Mammary microvascular endothelial cell (primary cell): ENCODE data around the gene HSD17B1. TPM values are rescaled to one million over a fixed set of nuclear protein-coding genes. Genes with fewer than 3 reads are reported as not detected.

ENCODE experiments used
- total RNA-seq: library from RNA; depleted of rRNA; stranded (reverse); fragments of >200 nt; gene quantifications from 2 replicates; pipeline ENCODE4 v1.2.3, GENCODE V29; 2015

Gene HSD17B1, protein sequence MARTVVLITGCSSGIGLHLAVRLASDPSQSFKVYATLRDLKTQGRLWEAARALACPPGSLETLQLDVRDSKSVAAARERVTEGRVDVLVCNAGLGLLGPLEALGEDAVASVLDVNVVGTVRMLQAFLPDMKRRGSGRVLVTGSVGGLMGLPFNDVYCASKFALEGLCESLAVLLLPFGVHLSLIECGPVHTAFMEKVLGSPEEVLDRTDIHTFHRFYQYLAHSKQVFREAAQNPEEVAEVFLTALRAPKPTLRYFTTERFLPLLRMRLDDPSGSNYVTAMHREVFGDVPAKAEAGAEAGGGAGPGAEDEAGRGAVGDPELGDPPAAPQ
- 0.05 TPM in 1 of 2 replicates, not detected in the other for total RNA-seq

DNA sequence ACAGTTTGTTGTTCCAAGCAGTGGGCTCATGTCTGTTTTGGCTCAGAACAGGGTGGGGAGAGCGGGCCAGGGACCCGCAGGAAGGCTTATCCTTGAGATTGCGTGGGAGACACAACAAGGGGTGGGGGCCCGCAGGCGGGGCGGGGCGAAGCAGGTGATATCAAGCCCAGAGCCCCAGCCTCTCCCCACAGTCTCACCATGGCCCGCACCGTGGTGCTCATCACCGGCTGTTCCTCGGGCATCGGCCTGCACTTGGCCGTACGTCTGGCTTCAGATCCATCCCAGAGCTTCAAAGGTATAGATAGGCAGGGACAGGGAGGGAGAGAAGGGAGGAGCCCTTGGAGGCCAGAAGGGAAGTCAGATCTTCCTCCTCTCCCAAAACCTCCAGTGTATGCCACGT, at the start of gene HSD17B1:
Gene HSD17B1 (plus strand): TSS at position 188 of the 400 bp plus-strand sequence. CDS start 11 bp downstream, at position 199.

GRCh38 chr17:42536048-42536371, 16.7 kb upstream of the HSD17B1 start, which contains the start of gene NAGLU:
NAGLU (plus strand) TSS chr17:42536241; CDS start chr17:42536273, 32 bp downstream.

GRCh38 chr17:42561897-42562387, 9.2 kb downstream of the HSD17B1 start, which contains the start of gene COASY:
COASY (plus strand) TSS chr17:42562148; CDS start chr17:42562623, 475 bp downstream.

GRCh38 chr17:42566883-42567573, 14.3 kb downstream of the HSD17B1 start, which contains the start of gene MLX:
MLX (plus strand) TSS chr17:42567100; CDS start chr17:42567125, 25 bp downstream.

DNA sequence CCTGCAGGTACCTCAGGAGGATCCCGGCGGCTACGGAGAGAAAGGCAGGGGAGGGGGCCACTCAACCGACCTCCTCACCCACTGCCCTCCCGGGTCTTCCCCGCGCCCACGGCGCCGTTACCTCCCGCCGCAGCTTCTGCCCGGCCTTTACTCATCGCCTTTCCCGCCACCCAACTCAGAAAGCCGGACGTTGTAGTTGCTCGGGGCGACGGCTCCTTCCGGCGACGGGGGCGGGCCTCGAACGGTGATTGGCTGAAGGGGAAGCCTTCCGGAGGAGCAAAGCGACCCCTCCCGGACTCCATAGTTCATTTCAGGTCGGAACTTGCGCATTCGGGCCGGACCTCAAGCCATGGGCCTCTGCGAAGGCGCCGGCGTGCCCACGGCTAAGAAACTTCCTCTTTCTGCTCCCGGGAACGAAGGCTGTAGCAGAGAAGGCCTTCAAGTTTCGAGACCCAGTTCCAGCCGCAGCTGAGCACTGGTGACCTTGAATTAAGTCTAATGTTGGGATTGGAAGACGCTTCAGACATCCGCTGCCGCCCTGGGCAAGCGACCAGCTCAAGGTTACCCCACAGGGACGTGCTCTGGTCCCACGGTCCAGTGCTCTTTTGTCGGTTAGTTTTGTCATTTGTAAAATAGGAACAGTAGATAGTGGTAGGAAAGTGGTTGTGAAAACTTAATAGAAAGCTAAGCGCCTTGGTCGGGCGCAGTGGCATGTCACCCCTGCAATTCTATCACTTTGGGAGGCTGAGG, 25.0 kb downstream of the HSD17B1 start, which contains the start of gene PSMC3IP:
Gene PSMC3IP (minus strand): TSS at position 198 of the 750 bp plus-strand sequence. CDS start 43 bp downstream, at position 155.

Other genes with a start within 250 kb of the HSD17B1 start
- 82.8 and 83.5 TPM in 2 replicates for gene STAT3, start 164.5 kb upstream of the HSD17B1 start, total RNA-seq
- gene CAVIN1, start 129.7 kb upstream of the HSD17B1 start, total RNA-seq = 888 and 904 TPM in 2 replicates
- 17.9 and 22.9 TPM in 2 replicates for gene ATP6V0A1, start 94.0 kb upstream of the HSD17B1 start, total RNA-seq
- gene NAGLU, start 16.7 kb upstream of the HSD17B1 start, total RNA-seq = 44.9 and 56.5 TPM in 2 replicates
- gene COASY, start 9.2 kb downstream of the HSD17B1 start, total RNA-seq = 36.2 and 46.4 TPM in 2 replicates
- 31.0 and 33.3 TPM in 2 replicates for gene MLX, start 14.2 kb downstream of the HSD17B1 start, total RNA-seq
- 13.1 and 13.2 TPM in 2 replicates for gene PSMC3IP, start 24.8 kb downstream of the HSD17B1 start, total RNA-seq
- 30.9 and 34.6 TPM in 2 replicates for gene RETREG3, start 56.5 kb downstream of the HSD17B1 start, total RNA-seq
- 104 and 106 TPM in 2 replicates for gene TUBG1, start 56.8 kb downstream of the HSD17B1 start, total RNA-seq
- gene TUBG2, start 106.4 kb downstream of the HSD17B1 start, total RNA-seq = 2.6 and 6.4 TPM in 2 replicates
- 9.1 and 10.4 TPM in 2 replicates for gene PLEKHH3, start 124.1 kb downstream of the HSD17B1 start, total RNA-seq
- gene CCR10, start 128.9 kb downstream of the HSD17B1 start, total RNA-seq = 2.9 and 9.1 TPM in 2 replicates
- gene CNTNAP1, start 129.6 kb downstream of the HSD17B1 start, total RNA-seq = 38.2 and 40.8 TPM in 2 replicates
- 9.0 and 13.3 TPM in 2 replicates for gene EZH1, start 192.1 kb downstream of the HSD17B1 start, total RNA-seq
- 9.6 and 14.4 TPM in 2 replicates for gene RAMP2, start 208.3 kb downstream of the HSD17B1 start, total RNA-seq
- 70.7 and 88.0 TPM in 2 replicates for gene VPS25, start 220.5 kb downstream of the HSD17B1 start, total RNA-seq
- 2.9 and 3.7 TPM in 2 replicates for gene WNK4, start 227.7 kb downstream of the HSD17B1 start, total RNA-seq
- gene COA3, start 245.8 kb downstream of the HSD17B1 start, total RNA-seq = 85.2 and 103 TPM in 2 replicates
- not detected in 2 replicates for gene CNTD1, start 245.9 kb downstream of the HSD17B1 start, total RNA-seq